ENCODE results near the gene TTPAL. TPM values are rescaled to one million over a fixed set of nuclear protein-coding genes. Genes with fewer than 3 reads are reported as not detected.

TTPAL gene
- total RNA-seq, 1 donor from 2014 or later = 22.3 TPM

DNA sequence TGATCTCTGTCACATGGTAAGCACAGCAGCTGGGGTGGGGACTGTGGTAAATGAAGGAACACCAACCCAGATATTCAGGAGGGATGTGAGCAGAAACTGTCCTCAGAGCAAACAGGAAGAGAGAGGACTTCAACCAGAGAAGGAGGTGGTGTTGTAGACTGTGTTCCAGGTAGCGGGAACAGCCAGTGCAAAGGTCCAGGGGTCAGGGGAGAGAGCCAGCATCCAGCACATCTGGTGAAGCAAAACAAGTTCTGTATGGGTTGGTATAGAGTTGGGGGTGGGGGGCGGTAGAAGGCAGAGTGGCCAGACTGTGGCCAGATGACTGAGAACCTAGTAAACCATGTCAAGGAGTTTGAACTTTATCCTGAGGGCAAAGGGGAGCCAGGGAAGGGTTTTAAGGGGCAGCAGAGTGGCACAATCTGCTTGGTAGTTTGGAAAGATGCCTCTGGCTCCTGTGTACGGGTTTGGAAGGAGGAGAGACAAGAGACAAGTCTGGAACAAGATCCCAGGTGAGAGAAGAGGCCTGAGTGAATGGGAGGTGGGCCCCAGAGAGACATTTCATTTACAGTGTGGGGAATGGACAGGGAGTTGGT, 27.8 kb upstream of the TTPAL start:
- Mint-ChIP-seq H3K4me1 (no peaks in the 10 kb centered on the region), H3K27me3 (ENCODE audit: low read depth) (no peaks in the 10 kb centered on the region), H3K36me3 (ENCODE audit: low read depth) (no peaks in the 10 kb centered on the region), H3K4me3 (no peak overlapping the region), H3K27ac (ENCODE audit: unreplicated experiment) (peak overlapping the region; percentile 43), H3K9me3 (no peaks in the 10 kb centered on the region)
- TF ChIP-seq, protein P1, sequence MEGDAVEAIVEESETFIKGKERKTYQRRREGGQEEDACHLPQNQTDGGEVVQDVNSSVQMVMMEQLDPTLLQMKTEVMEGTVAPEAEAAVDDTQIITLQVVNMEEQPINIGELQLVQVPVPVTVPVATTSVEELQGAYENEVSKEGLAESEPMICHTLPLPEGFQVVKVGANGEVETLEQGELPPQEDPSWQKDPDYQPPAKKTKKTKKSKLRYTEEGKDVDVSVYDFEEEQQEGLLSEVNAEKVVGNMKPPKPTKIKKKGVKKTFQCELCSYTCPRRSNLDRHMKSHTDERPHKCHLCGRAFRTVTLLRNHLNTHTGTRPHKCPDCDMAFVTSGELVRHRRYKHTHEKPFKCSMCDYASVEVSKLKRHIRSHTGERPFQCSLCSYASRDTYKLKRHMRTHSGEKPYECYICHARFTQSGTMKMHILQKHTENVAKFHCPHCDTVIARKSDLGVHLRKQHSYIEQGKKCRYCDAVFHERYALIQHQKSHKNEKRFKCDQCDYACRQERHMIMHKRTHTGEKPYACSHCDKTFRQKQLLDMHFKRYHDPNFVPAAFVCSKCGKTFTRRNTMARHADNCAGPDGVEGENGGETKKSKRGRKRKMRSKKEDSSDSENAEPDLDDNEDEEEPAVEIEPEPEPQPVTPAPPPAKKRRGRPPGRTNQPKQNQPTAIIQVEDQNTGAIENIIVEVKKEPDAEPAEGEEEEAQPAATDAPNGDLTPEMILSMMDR (conservative IDR thresholded peaks at IDR 0.05) = no peak
- DNase-seq (ENCODE audit: low read depth, low spot score) = no peak

DNA sequence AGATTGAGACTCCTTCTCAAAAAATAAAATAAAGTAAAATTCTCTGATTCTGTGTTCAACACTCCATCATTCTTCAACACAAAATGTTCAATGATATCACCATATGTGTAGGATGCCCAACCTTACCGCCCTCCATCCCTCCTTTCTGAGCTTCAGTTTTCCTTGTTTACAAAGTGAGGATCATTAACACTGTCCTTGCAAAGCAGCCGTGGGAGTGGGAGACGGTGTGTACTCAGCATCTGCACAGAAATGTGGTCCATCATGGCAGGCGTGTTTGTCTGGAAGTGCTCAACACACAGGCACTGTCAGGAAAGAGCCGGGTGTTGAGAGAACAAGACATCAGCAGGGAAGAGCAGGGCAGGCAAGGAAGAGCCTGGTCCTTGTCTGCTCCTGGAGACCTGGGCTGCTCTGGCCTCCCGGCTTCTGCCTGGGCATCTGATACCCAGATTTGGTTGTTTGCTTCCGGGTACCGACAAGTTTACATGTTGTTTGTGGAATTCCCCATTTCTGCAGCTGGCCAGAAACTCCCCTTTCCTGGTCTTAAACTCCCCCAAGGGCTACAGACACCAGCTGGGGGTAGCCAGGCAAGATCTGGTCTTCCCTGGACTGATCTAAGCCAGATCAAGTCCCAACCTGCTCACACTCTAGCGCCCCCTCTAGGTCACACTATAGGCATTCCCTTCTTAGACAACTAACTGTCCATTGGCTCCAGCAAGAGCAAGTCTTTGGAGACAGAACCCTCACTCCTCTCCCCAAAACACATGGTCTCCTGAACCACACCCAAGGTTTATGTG, 26.7 kb upstream of the TTPAL start:
- peak; percentile 11 for DNase-seq (ENCODE audit: low read depth, low spot score)
- Mint-ChIP-seq H3K4me1 (no peaks in the 10 kb centered on the region), H3K4me3 (no peak overlapping the region), H3K27me3 (ENCODE audit: low read depth) (no peaks in the 10 kb centered on the region), H3K27ac (ENCODE audit: unreplicated experiment) (no peak overlapping the region), H3K36me3 (ENCODE audit: low read depth) (no peaks in the 10 kb centered on the region), H3K9me3 (no peaks in the 10 kb centered on the region)
- TF ChIP-seq, protein P1 (conservative IDR thresholded peaks at IDR 0.05) = peak; percentile 42

GRCh38 chr20:44449864-44450263, 25.8 kb upstream of the TTPAL start:
- Mint-ChIP-seq H3K9me3 (no peaks in the 10 kb centered on the region), H3K27me3 (ENCODE audit: low read depth) (no peaks in the 10 kb centered on the region), H3K27ac (ENCODE audit: unreplicated experiment) (no peak overlapping the region), H3K36me3 (ENCODE audit: low read depth) (no peaks in the 10 kb centered on the region), H3K4me3 (no peak overlapping the region), H3K4me1 (no peaks in the 10 kb centered on the region)
- TF ChIP-seq, protein P1 (conservative IDR thresholded peaks at IDR 0.05) = no peak
- DNase-seq (ENCODE audit: low read depth, low spot score) = no peak

GRCh38 chr20:44450281-44450889, 25.3 kb upstream of the TTPAL start:
- TF ChIP-seq, protein P1 (conservative IDR thresholded peaks at IDR 0.05) = no peak
- H3K9me3 Mint-ChIP-seq = no peaks in the 10 kb centered on the region
- H3K27ac Mint-ChIP-seq (ENCODE audit: unreplicated experiment) = no peak overlapping the region
- H3K27me3 Mint-ChIP-seq (ENCODE audit: low read depth) = no peaks in the 10 kb centered on the region
- no peaks in the 10 kb centered on the region for H3K4me1 Mint-ChIP-seq
- DNase-seq (ENCODE audit: low read depth, low spot score) = no peak
- H3K36me3 Mint-ChIP-seq (ENCODE audit: low read depth) = no peaks in the 10 kb centered on the region
- H3K4me3 Mint-ChIP-seq = no peak overlapping the region

DNA sequence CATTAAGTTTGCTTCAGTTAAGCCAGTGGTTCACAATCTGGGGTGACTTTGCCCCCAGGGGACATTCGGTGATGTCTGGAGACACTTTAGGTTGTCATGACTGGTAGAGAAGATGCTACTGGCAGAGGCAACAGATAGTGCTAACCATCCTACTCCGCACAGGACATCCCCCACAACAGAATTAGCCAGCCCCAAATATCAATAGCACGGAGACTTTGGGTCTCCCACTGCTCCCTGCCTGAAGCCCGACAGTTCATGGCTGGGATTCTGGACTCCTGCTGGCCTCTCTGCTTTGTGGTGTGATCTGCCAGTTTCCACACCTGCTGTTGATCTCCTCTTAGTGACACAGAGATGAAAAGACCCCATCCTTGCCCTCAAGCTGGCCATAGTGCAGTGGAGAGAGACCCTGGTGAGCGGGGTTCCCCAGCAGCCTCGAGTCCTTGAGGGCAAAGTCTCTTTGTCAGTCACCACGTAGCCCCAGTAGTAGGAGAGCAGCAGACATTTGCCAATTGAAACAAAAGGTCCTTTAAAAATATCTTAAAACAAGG, 24.7 kb upstream of the TTPAL start:
- no peak overlapping the region for H3K27ac Mint-ChIP-seq (ENCODE audit: unreplicated experiment)
- no peaks in the 10 kb centered on the region for H3K27me3 Mint-ChIP-seq (ENCODE audit: low read depth)
- H3K36me3 Mint-ChIP-seq (ENCODE audit: low read depth) = no peaks in the 10 kb centered on the region
- H3K9me3 Mint-ChIP-seq = no peaks in the 10 kb centered on the region
- TF ChIP-seq, protein P1 (conservative IDR thresholded peaks at IDR 0.05) = no peak
- H3K4me3 Mint-ChIP-seq = no peak overlapping the region
- no peaks in the 10 kb centered on the region for H3K4me1 Mint-ChIP-seq
- no peak for DNase-seq (ENCODE audit: low read depth, low spot score)
